PC-3 (cell line): ENCODE data around the gene SHTN1.

ENCODE experiments used
- EZH2 ChIP-seq: fragments of 300-600 bp; sonication (generic); IDR thresholded peaks from one replicate; pipeline ENCODE4 v1.6.1; 2017; ENCODE audit warnings: antibody characterized with exemption, mild to moderate bottlenecking, low read length; ENCODE audit not compliant: unreplicated experiment
- EZH2phosphoT487 ChIP-seq: fragments of 300-600 bp; sonication (generic); IDR thresholded peaks from 2 replicates; pipeline ENCODE4 v1.6.1; 2018; ENCODE audit warnings: mild to moderate bottlenecking, antibody characterized with exemption, low read length, borderline replicate concordance
- TF ChIP-seq, protein P1 (sequence below): fragments of 300-600 bp; sonication (generic); conservative IDR thresholded peaks from 2 replicates; pipeline ENCODE4 v1.5.1; 2017; ENCODE audit warnings: antibody characterized with exemption, low read depth, mild to moderate bottlenecking, low read length

DNA sequence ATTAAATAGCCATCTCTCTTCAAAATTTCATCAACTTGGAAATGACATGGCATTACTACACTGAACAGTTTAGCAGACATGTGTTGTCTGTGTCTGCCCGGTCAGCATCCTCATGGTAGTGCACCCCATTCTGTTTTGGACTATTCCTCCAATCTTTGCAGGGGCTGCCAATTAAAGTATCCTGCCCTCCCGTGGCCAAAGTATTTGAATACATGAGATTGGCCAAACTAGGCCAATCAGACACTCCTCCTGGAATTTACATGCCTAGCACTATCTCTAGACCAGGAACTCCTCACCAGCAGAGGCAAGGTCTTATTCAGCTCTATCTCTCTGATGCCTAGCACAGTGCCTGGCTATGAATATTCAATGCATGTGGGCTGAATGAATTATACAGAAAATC is 4.4 kb downstream of the SHTN1 start:
- TF ChIP-seq, protein P1, sequence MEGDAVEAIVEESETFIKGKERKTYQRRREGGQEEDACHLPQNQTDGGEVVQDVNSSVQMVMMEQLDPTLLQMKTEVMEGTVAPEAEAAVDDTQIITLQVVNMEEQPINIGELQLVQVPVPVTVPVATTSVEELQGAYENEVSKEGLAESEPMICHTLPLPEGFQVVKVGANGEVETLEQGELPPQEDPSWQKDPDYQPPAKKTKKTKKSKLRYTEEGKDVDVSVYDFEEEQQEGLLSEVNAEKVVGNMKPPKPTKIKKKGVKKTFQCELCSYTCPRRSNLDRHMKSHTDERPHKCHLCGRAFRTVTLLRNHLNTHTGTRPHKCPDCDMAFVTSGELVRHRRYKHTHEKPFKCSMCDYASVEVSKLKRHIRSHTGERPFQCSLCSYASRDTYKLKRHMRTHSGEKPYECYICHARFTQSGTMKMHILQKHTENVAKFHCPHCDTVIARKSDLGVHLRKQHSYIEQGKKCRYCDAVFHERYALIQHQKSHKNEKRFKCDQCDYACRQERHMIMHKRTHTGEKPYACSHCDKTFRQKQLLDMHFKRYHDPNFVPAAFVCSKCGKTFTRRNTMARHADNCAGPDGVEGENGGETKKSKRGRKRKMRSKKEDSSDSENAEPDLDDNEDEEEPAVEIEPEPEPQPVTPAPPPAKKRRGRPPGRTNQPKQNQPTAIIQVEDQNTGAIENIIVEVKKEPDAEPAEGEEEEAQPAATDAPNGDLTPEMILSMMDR, result no peak
- no peak for TF ChIP-seq EZH2
- TF ChIP-seq EZH2phosphoT487, result no peak
